Measurements from ENCODE around the gene ISM1. TPM values are rescaled to one million over a fixed set of nuclear protein-coding genes. Genes with fewer than 3 reads are reported as not detected.

ISM1 gene
- total and polyA plus RNA-seq, 2 of the 13 experiments (the other 11 are each of a cell fraction or from before 2014, with no cell fraction given), result 0.40 to 1.4 TPM

- TF ChIP-seq PCBP2 (optimal IDR thresholded peaks at IDR 0.05; ENCODE audit: low read depth, low read length, poor library complexity, severe bottlenecking) (no peak), CREB3 (CRISPR knock-in tag; IDR thresholded peaks at IDR 0.05) (peak; percentile 68; the same call in 1 of the 2 replicates), HNRNPK (IDR thresholded peaks at IDR 0.05; ENCODE audit: low read depth, low read length, poor library complexity, severe bottlenecking) (peak; percentile 67), MLLT10 (CRISPR knock-in tag; IDR thresholded peaks at IDR 0.05) (no peak), ZNF12 (CRISPR knock-in tag; IDR thresholded peaks at IDR 0.05) (peak; percentile 63), ETV6 (CRISPR knock-in tag; conservative IDR thresholded peaks at IDR 0.05) (peak; percentile 94), E2F5 (CRISPR knock-in tag; conservative IDR thresholded peaks at IDR 0.05) (peak; percentile 35; the same call in 1 of the 2 replicates), DPF2 (CRISPR knock-in tag; IDR thresholded peaks at IDR 0.05; ENCODE audit: borderline replicate concordance, low read depth) (0 out of 2 replicates have a peak, but pooled peaks have one; percentile 23), BORCS8-MEF2B (CRISPR knock-in tag; IDR thresholded peaks at IDR 0.05) (peak; percentile 75), ELF4 (CRISPR knock-in tag; IDR thresholded peaks at IDR 0.05; ENCODE audit: borderline replicate concordance) (no peak), ZNF724P (CRISPR knock-in tag; IDR thresholded peaks at IDR 0.05; ENCODE audit: borderline replicate concordance) (peak; percentile 81; the same call in 1 of the 2 replicates), ZFP36L2 (CRISPR knock-in tag; IDR thresholded peaks at IDR 0.05) (no peak), ZNF367 (CRISPR knock-in tag; IDR thresholded peaks at IDR 0.05; ENCODE audit: borderline replicate concordance) (no peak), ESRRA (CRISPR knock-in tag; IDR thresholded peaks at IDR 0.05; ENCODE audit: low read depth) (0 out of 2 replicates have a peak, but pooled peaks have one; percentile 59), ZNF589 (CRISPR knock-in tag; conservative IDR thresholded peaks at IDR 0.05) (peak; percentile 23; the same call in 1 of the 2 replicates), EEA1 (CRISPR knock-in tag; IDR thresholded peaks at IDR 0.05; ENCODE audit: borderline replicate concordance) (0 out of 2 replicates have a peak, but pooled peaks have one; percentile 22), KLF6 (CRISPR knock-in tag; IDR thresholded peaks at IDR 0.05) (peak; percentile 63; the same call in 1 of the 2 replicates), NRL (CRISPR knock-in tag; IDR thresholded peaks at IDR 0.05; ENCODE audit: borderline replicate concordance) (0 out of 2 replicates have a peak, but pooled peaks have one; percentile 70), TEF (CRISPR knock-in tag; IDR thresholded peaks at IDR 0.05) (no peak), ZNF782 (CRISPR knock-in tag; IDR thresholded peaks at IDR 0.05; ENCODE audit: borderline replicate concordance) (0 out of 2 replicates have a peak, but pooled peaks have one; percentile 27), SP4 (CRISPR knock-in tag; IDR thresholded peaks at IDR 0.05) (no peak; the same call in 1 of the 2 replicates), ZFP91 (CRISPR knock-in tag; IDR thresholded peaks at IDR 0.05; ENCODE audit: borderline replicate concordance) (peak; percentile 80), HINFP (CRISPR knock-in tag; IDR thresholded peaks at IDR 0.05; ENCODE audit: low read depth) (no peak), GLI4 (CRISPR knock-in tag; IDR thresholded peaks at IDR 0.05; ENCODE audit: borderline replicate concordance) (0 out of 2 replicates have a peak, but pooled peaks have one; percentile 34)
These were observed 722 bp downstream of the ISM1 start (continued) for GRCh38 chr20:13221673-13222318.

Data from HepG2 (cell line).